Measurements from ENCODE around the gene HPS4.

Gene HPS4

GRCh38 chr22:26522592-26522991, 39.0 kb upstream of the HPS4 start:
- no peak overlapping the region for H3K27ac ChIP-seq
- TF ChIP-seq ZFX (IDR thresholded peaks at IDR 0.05; ENCODE audit: borderline replicate concordance) (no peak), CTCF (IDR thresholded peaks at IDR 0.05) (no peak)

GRCh38 chr22:26522012-26522411, 38.4 kb upstream of the HPS4 start:
- no peak for TF ChIP-seq CTCF (IDR thresholded peaks at IDR 0.05)
- no peak for TF ChIP-seq ZFX (IDR thresholded peaks at IDR 0.05; ENCODE audit: borderline replicate concordance)
- H3K27ac ChIP-seq, result no peak overlapping the region

GRCh38 chr22:26517429-26517828, 33.8 kb upstream of the HPS4 start:
- TF ChIP-seq ZFX (IDR thresholded peaks at IDR 0.05; ENCODE audit: borderline replicate concordance) (no peak), CTCF (IDR thresholded peaks at IDR 0.05) (no peak)
- no peak overlapping the region for H3K27ac ChIP-seq

GRCh38 chr22:26516503-26516902, 32.9 kb upstream of the HPS4 start:
- TF ChIP-seq CTCF (IDR thresholded peaks at IDR 0.05), result no peak
- no peak for TF ChIP-seq ZFX (IDR thresholded peaks at IDR 0.05; ENCODE audit: borderline replicate concordance)

GRCh38 chr22:26515931-26516330, 32.3 kb upstream of the HPS4 start:
- no peak overlapping the region for H3K27ac ChIP-seq
- TF ChIP-seq ZFX (IDR thresholded peaks at IDR 0.05; ENCODE audit: borderline replicate concordance), result no peak

More at GRCh38 chr22:26516503-26516902, 32.9 kb upstream of the HPS4 start:
- H3K27ac ChIP-seq, result no peak overlapping the region

GRCh38 chr22:26514419-26515161, 31.0 kb upstream of the HPS4 start:
- no peak overlapping the region for H3K27ac ChIP-seq
- no peak for TF ChIP-seq CTCF (IDR thresholded peaks at IDR 0.05)
- TF ChIP-seq ZFX (IDR thresholded peaks at IDR 0.05; ENCODE audit: borderline replicate concordance), result no peak

- H3K27ac ChIP-seq, result no peak overlapping the region
- TF ChIP-seq CTCF (IDR thresholded peaks at IDR 0.05) (no peak), ZFX (IDR thresholded peaks at IDR 0.05; ENCODE audit: borderline replicate concordance) (no peak)
Measured at GRCh38 chr22:26513838-26514237, 30.3 kb upstream of the HPS4 start.
